MM.1S (cell line): ENCODE results near the gene NPY.

ENCODE experiments used
- CTCF ChIP-seq: fragments of 300-600 bp; sonication (generic); IDR thresholded peaks from 2 replicates; pipeline ENCODE4 v1.5.1; 2016; ENCODE audit warnings: antibody characterized with exemption, low read length, mixed read lengths
- EZH2phosphoT487 ChIP-seq: fragments of 300-600 bp; sonication (generic); IDR thresholded peaks from 2 replicates; pipeline ENCODE4 v1.6.1; 2018; ENCODE audit warnings: antibody characterized with exemption, low read length

DNA sequence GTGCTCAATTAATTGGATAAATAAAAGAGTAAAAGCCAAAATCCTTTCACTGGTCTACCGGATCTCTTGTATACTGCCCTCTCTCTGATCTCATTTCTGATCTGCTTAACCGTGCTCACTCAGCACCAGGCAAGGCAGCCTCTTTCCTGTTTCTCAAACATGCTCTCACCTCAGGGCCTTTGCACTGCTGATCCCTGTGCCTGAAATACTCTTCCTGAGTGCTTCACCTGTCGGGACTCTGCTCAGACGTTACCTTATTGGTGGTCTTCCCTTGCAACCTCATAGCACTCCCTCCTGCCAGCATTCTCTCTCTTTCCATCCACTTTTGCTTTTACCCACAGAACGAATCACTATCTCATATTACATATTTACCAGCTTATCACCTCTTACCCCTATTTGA, 55.6 kb downstream of the NPY start:
- no peak for TF ChIP-seq CTCF
- TF ChIP-seq EZH2phosphoT487 = no peak
